AG04450 (cell line): Measurements from ENCODE around the gene C2CD4D. TPM values are rescaled to one million over a fixed set of nuclear protein-coding genes. Genes with fewer than 3 reads are reported as not detected.

Source experiments
- CTCF ChIA-PET: fragments of 300-600, 350-600 bp; formaldehyde crosslinking; extraction: SDS; loops from one replicate; lab custom pipeline; 2022; ENCODE audit warnings: antibody characterized with exemption, inconsistent platforms; lab: Charles Lee
- POLR2A ChIA-PET: fragments of 350-600 bp; formaldehyde crosslinking; extraction: SDS; loops from one replicate; lab custom pipeline; 2021; ENCODE audit warnings: antibody characterized with exemption, inconsistent platforms; lab: Yijun Ruan, JAX
- DNase-seq: peaks from one replicate; pipeline ENCODE4 v3.0.0-alpha.2; 2011; ENCODE audit warnings: low read depth, low spot score
- H3K27ac ChIP-seq: one replicate; pipeline ENCODE4 v1.5.1; 2012; ENCODE audit warnings: low read depth, low read length, control low read depth
- H3K27me3 ChIP-seq: one replicate; pipeline ENCODE4 v1.6.0; 2012; ENCODE audit warnings: low read length; ENCODE audit not compliant: control insufficient read depth, insufficient read depth
- H3K4me3 ChIP-seq: 2 replicates; pipeline ENCODE4 v1.5.1; 2011; ENCODE audit warnings: mild to moderate bottlenecking, low read depth, low read length, control low read depth
- H3K9me3 ChIP-seq: 2 replicates; pipeline ENCODE4 v1.5.1; 2012; ENCODE audit warnings: low read length; ENCODE audit not compliant: control insufficient read depth, insufficient read depth
- CTCF ChIP-seq: IDR thresholded peaks from 2 replicates; pipeline ENCODE4 v1.5.1; 2011; ENCODE audit warnings: low read depth, low read length, control low read depth, inconsistent platforms
- polyA plus RNA-seq: library from polyadenylated mRNA; depleted of rRNA; stranded (reverse); fragments of >200 nt; gene quantifications from 2 replicates; pipeline ENCODE4 v1.2.3, GENCODE V29; 2011

C2CD4D gene
- polyA plus RNA-seq, 1 experiment: not detected

- TF ChIP-seq CTCF: no peak
- CTCF ChIA-PET: no interaction called here
- POLR2A ChIA-PET: no interaction called here
- H3K9me3 ChIP-seq: no peaks in the 10 kb centered on the region
- no peak for DNase-seq
- H3K4me3 ChIP-seq: no peak overlapping the region
- peaks cover 47% of the 10 kb centered on the region for H3K27me3 ChIP-seq
- H3K27ac ChIP-seq: no peak overlapping the region
Measured at GRCh38 chr1:151815716-151816327, 23.8 kb downstream of the C2CD4D start.

- TF ChIP-seq CTCF: no peak
- ChIA-PET POLR2A (no interaction called here), CTCF (no interaction called here)
- Histone ChIP-seq H3K27me3 (peaks cover 47% of the 10 kb centered on the region), H3K27ac (no peak overlapping the region), H3K4me3 (no peak overlapping the region), H3K9me3 (no peaks in the 10 kb centered on the region)
- DNase-seq: no peak
Measured at GRCh38 chr1:151814971-151815545, 24.6 kb downstream of the C2CD4D start.

GRCh38 chr1:151814426-151814825 is 25.2 kb downstream of the C2CD4D start:
- TF ChIP-seq CTCF: no peak
- no peak for DNase-seq
- Histone ChIP-seq H3K9me3 (no peaks in the 10 kb centered on the region), H3K27ac (no peak overlapping the region), H3K4me3 (no peak overlapping the region), H3K27me3 (peaks cover 47% of the 10 kb centered on the region)
- ChIA-PET CTCF (no interaction called here), POLR2A (no interaction called here)

- TF ChIP-seq CTCF: no peak
- Histone ChIP-seq H3K9me3 (no peaks in the 10 kb centered on the region), H3K27ac (no peak overlapping the region), H3K4me3 (no peak overlapping the region), H3K27me3 (peaks cover 46% of the 10 kb centered on the region)
- POLR2A ChIA-PET: no interaction called here
- CTCF ChIA-PET: no interaction called here
- no peak for DNase-seq
Measured at GRCh38 chr1:151813271-151813977, 26.2 kb downstream of the C2CD4D start.

- no peak for TF ChIP-seq CTCF
- no peak overlapping the region for H3K27ac ChIP-seq
- CTCF ChIA-PET: no interaction called here
- POLR2A ChIA-PET: no interaction called here
- H3K9me3 ChIP-seq: no peaks in the 10 kb centered on the region
- peaks cover 55% of the 10 kb centered on the region for H3K27me3 ChIP-seq
- H3K4me3 ChIP-seq: no peak overlapping the region
- no peak for DNase-seq
Measured at GRCh38 chr1:151811181-151811580, 28.4 kb downstream of the C2CD4D start.
